IMR-90 (cell line): ENCODE data around the gene PGF. TPM values are rescaled to one million over a fixed set of nuclear protein-coding genes. Genes with fewer than 3 reads are reported as not detected.

Source experiments
- ATAC-seq: fragments of 200-7000 bp; cut with Tn5 transposase; 2 replicates; pipeline ENCODE4 v1.9.1; 2020; ENCODE audit warnings: low read depth, mild to moderate bottlenecking, moderate library complexity
- BruUV-seq: library from RNA; stranded (reverse); fragments of 400-500 nt; replicated peaks from 2 replicates; lab custom pipeline; 2021; lab: Mats Ljungman, UMichigan
- CTCF ChIA-PET: fragments of 300-600 bp; formaldehyde crosslinking; extraction: SDS; loops from one replicate; lab custom pipeline; 2021; ENCODE audit warnings: antibody characterized with exemption; lab: Yijun Ruan, JAX
- POLR2A ChIA-PET: fragments of 300-600 bp; sonication (Branson Sonifier 250); formaldehyde crosslinking; loops from one replicate; lab custom pipeline; 2022; ENCODE audit warnings: antibody characterized with exemption; ENCODE audit not compliant: unreplicated experiment; lab: Charles Lee
- DNase-seq: peaks from one replicate; pipeline ENCODE4 v3.0.0; 2013
- H2AFZ ChIP-seq: replicated peaks from 2 replicates; pipeline ENCODE3; 2013; ENCODE audit warnings: low read length, mild to moderate bottlenecking; ENCODE audit not compliant: poor library complexity
- H2AK5ac ChIP-seq: 2 replicates; pipeline ENCODE4 v1.6.1; 2013; ENCODE audit warnings: low read depth, low read length, inconsistent platforms
- H2AK9ac ChIP-seq: replicated peaks from 2 replicates; pipeline ENCODE3; 2013; ENCODE audit warnings: mild to moderate bottlenecking, low read depth, low read length, moderate library complexity; ENCODE audit not compliant: poor library complexity
- H2BK120ac ChIP-seq: 2 replicates; pipeline ENCODE4 v1.6.1; 2013; ENCODE audit warnings: low read depth, low read length, inconsistent platforms
- H2BK15ac ChIP-seq: 3 replicates; pipeline ENCODE4 v1.6.1; 2013; ENCODE audit warnings: low read depth, low read length, inconsistent platforms
- H2BK20ac ChIP-seq: 2 replicates; pipeline ENCODE4 v1.6.1; 2013; ENCODE audit warnings: low read depth, mild to moderate bottlenecking, inconsistent platforms, low read length, moderate library complexity
- H2BK5ac ChIP-seq: 2 replicates; pipeline ENCODE4 v1.6.1; 2013; ENCODE audit warnings: mild to moderate bottlenecking, low read depth, low read length, inconsistent platforms; ENCODE audit not compliant: poor library complexity, severe bottlenecking
- H3K14ac ChIP-seq: replicated peaks from 2 replicates; pipeline ENCODE4 v1.6.1; 2013; ENCODE audit warnings: low read depth, low read length, inconsistent platforms
- H3K18ac ChIP-seq: 2 replicates; pipeline ENCODE4 v1.6.1; 2013; ENCODE audit warnings: low read depth, low read length, control low read depth
- H3K23ac ChIP-seq: 2 replicates; pipeline ENCODE4 v1.6.1; 2013; ENCODE audit warnings: low read depth, low read length, inconsistent platforms
- H3K27ac ChIP-seq: 2 replicates; pipeline ENCODE4 v1.5.1; 2013; ENCODE audit warnings: mild to moderate bottlenecking, control low read depth, low read length; ENCODE audit not compliant: insufficient read depth
- H3K27me3 ChIP-seq: 2 replicates; pipeline ENCODE4 v1.6.1; 2013; ENCODE audit warnings: low read length; ENCODE audit not compliant: control insufficient read depth, insufficient read depth
- H3K36me3 ChIP-seq: 2 replicates; pipeline ENCODE4 v1.6.1; 2013; ENCODE audit warnings: low read length, mixed read lengths; ENCODE audit not compliant: control insufficient read depth, insufficient read depth
- H3K4ac ChIP-seq: 2 replicates; pipeline ENCODE4 v1.6.1; 2013; ENCODE audit warnings: low read depth, low read length, inconsistent platforms
- H3K4me1 ChIP-seq: 2 replicates; pipeline ENCODE4 v1.6.1; 2013; ENCODE audit warnings: low read length, mixed read lengths; ENCODE audit not compliant: control insufficient read depth, insufficient read depth
- H3K4me2 ChIP-seq: 2 replicates; pipeline ENCODE4 v1.6.1; 2013; ENCODE audit warnings: low read depth, mild to moderate bottlenecking, control low read depth, low read length, moderate library complexity
- H3K4me3 ChIP-seq: 2 replicates; pipeline ENCODE4 v1.5.1; 2013; ENCODE audit warnings: low read depth, mild to moderate bottlenecking, control low read depth, low read length, moderate library complexity; ENCODE audit not compliant: insufficient read depth
- H3K56ac ChIP-seq: 2 replicates; pipeline ENCODE4 v1.6.1; 2013; ENCODE audit warnings: low read length, inconsistent platforms; ENCODE audit not compliant: insufficient read depth; ENCODE audit errors: extremely low read depth
- H3K79me1 ChIP-seq, 2 experiments: 2 replicates each; pipeline ENCODE4 v1.6.1; 2013; ENCODE audit warnings: low read length in 2 of 2, inconsistent platforms in 1 of 2, low read depth in 1 of 2
- H3K9ac ChIP-seq: 2 replicates; pipeline ENCODE4 v1.6.1; 2013; ENCODE audit warnings: low read depth, low read length, control low read depth
- H3K9me1 ChIP-seq: 2 replicates; pipeline ENCODE4 v1.6.1; 2013; ENCODE audit warnings: low read length, inconsistent platforms; ENCODE audit not compliant: insufficient read depth
- H3K9me3 ChIP-seq: 2 replicates; pipeline ENCODE4 v1.6.1; 2013; ENCODE audit warnings: low read length; ENCODE audit not compliant: control insufficient read depth, insufficient read depth
- H4K20me1 ChIP-seq: 2 replicates; pipeline ENCODE4 v1.6.1; 2013; ENCODE audit warnings: low read length, inconsistent platforms; ENCODE audit not compliant: insufficient read depth
- H4K5ac ChIP-seq: 2 replicates; pipeline ENCODE4 v1.6.1; 2013; ENCODE audit warnings: mild to moderate bottlenecking, low read depth, low read length, control low read depth
- H4K8ac ChIP-seq, 2 experiments: 2 replicates each; pipeline ENCODE4 v1.6.1; 2013; ENCODE audit warnings: low read depth in 2 of 2, low read length in 2 of 2, control low read depth in 1 of 2, inconsistent platforms in 1 of 2
- H4K91ac ChIP-seq: 2 replicates; pipeline ENCODE4 v1.6.1; 2013; ENCODE audit warnings: low read depth, low read length, inconsistent platforms; ENCODE audit not compliant: insufficient read depth
- CEBPB ChIP-seq: IDR thresholded peaks from 2 replicates; pipeline ENCODE4 v1.6.1; 2012; ENCODE audit warnings: low read depth, low read length, improper control_type of control experiment
- CHD1 ChIP-seq: IDR thresholded peaks from 2 replicates; pipeline ENCODE4 v1.6.1; 2012; ENCODE audit warnings: low read depth, low read length, improper control_type of control experiment
- MAFK ChIP-seq: IDR thresholded peaks from 2 replicates; pipeline ENCODE4 v1.6.1; 2012; ENCODE audit warnings: low read depth, low read length, improper control_type of control experiment
- MAZ ChIP-seq: IDR thresholded peaks from 2 replicates; pipeline ENCODE4 v1.6.1; 2012; ENCODE audit warnings: low read depth, mild to moderate bottlenecking, low read length, improper control_type of control experiment, moderate library complexity, borderline replicate concordance
- NFE2L2 ChIP-seq: fragments of 150-350 bp; IDR thresholded peaks from 2 replicates; pipeline ENCODE4 v1.6.1; 2016; ENCODE audit warnings: low read depth, mild to moderate bottlenecking, low read length
- POLR2A ChIP-seq: IDR thresholded peaks from 2 replicates; pipeline ENCODE4 v1.6.1; 2012; ENCODE audit warnings: mild to moderate bottlenecking, low read depth, low read length
- RCOR1 ChIP-seq: IDR thresholded peaks from 2 replicates; pipeline ENCODE4 v1.6.1; 2012; ENCODE audit warnings: mild to moderate bottlenecking, low read length, improper control_type of control experiment; ENCODE audit not compliant: insufficient replicate concordance
- SMC3 ChIP-seq: fragments of 150-350 bp; IDR thresholded peaks from 2 replicates; pipeline ENCODE4 v1.6.1; 2016; ENCODE audit warnings: low read depth, mild to moderate bottlenecking, antibody characterized with exemption, low read length, moderate library complexity
- WGBS, 2 experiments: methylation state at CpG; one replicate each; pipeline versions ENCODE4 v1.1.5 to v1.1.7; 2013; ENCODE audit warnings: missing lambda C conversion rate in 2 of 2; ENCODE audit not compliant: insufficient read length in 1 of 2; ENCODE audit errors: extremely low coverage in 2 of 2; 5-methylcytosine and 5-hydroxymethylcytosine counted together
- dilution Hi-C: fragments of 300-500 bp; cut with HindIII; formaldehyde crosslinking; loops from one replicate; pipeline ENCODE4 v1.14.3; 2018; ENCODE audit warnings: low sequenced_read_pairs; ENCODE audit not compliant: unreplicated experiment
- in situ Hi-C: fragments of 300-500 bp; cut with MboI; formaldehyde crosslinking; loops from 3 replicates; pipeline ENCODE4 v1.14.3; 2019; ENCODE audit warnings: low sequenced_read_pairs, inconsistent platforms, mixed read lengths
- intact Hi-C: fragments of 100-400 bp; cut with micrococcal nuclease; formaldehyde crosslinking; loops from 2 replicates; pipeline ENCODE4 v1.10.0; 2022
- polyA plus RNA-seq, 3 experiments: library from polyadenylated mRNA; depleted of rRNA; stranded (reverse); fragments of >200 nt; gene quantifications; 2 replicates each; pipeline ENCODE4 v1.2.3, GENCODE V29; 2012; ENCODE audit warnings: low replicate concordance in 1 of 3
- total RNA-seq: library from RNA; depleted of rRNA; stranded (reverse); fragments of >200 nt; gene quantifications from 2 replicates; pipeline ENCODE4 v1.2.3, GENCODE V29; 2012

The PGF gene
- total and polyA plus RNA-seq, 2 of the 4 experiments (the other 2 are of a cell fraction): 0.36 to 0.39 TPM

GRCh38 chr14:74984236-74985027 is 29.0 kb upstream of the PGF start:
- BruUV-seq: no TSS peak

More at GRCh38 chr14:74984236-74985027, 29.0 kb upstream of the PGF start:
- Histone ChIP-seq H3K18ac (no peak overlapping the region), H2AK5ac (no peak overlapping the region), H3K4me1 (peaks cover 17% of the 10 kb centered on the region), H3K4me2 (no peak overlapping the region), H3K27ac (no peak overlapping the region), H4K8ac (no peak overlapping the region), H3K4ac (no peak overlapping the region), H3K9me1 (peaks cover 12% of the 10 kb centered on the region; the same call in 1 of the 2 replicates), H2BK120ac (no peak overlapping the region), H3K36me3 (no peaks in the 10 kb centered on the region), H3K79me1 (no peaks in the 10 kb centered on the region), H3K4me3 (no peak overlapping the region), H2BK20ac (no peak overlapping the region), H2BK15ac (no peak overlapping the region), H3K9me3 (no peaks in the 10 kb centered on the region), H4K91ac (no peak overlapping the region), H2BK5ac (no peak overlapping the region), H4K5ac (no peak overlapping the region), H3K9ac (no peak overlapping the region), H3K27me3 (no peaks in the 10 kb centered on the region), H3K56ac (no peak overlapping the region), H3K23ac (no peak overlapping the region), H2AK9ac (no peak overlapping the region), H3K14ac (no peak overlapping the region), H4K20me1 (no peaks in the 10 kb centered on the region), H2AFZ (no peak overlapping the region)
- TF ChIP-seq MAFK (no peak), CEBPB (no peak), CHD1 (no peak), NFE2L2 (no peak), MAZ (no peak), POLR2A (no peak), SMC3 (no peak), RCOR1 (no peak)
- dilution Hi-C loops (no loop called here), intact Hi-C loops (no loop called here), in situ Hi-C loops (no loop called here)
- POLR2A ChIA-PET: no interaction called here
- ATAC-seq (no peak), DNase-seq (no peak)
- CTCF ChIA-PET: interaction anchor here (0.6 kb wide), 1 partner anchor 269 kb away, joined by 10 read pairs; no protein-coding TSS in a partner anchor
- 100% methylated on average over 1 of the region's 16 CpGs; no CpG with 5 or more reads in 1 of the 2 experiments for WGBS, 2 experiments
